Type B pancreatic cell (in vitro differentiated cells): Measurements from ENCODE around the gene GRIK1. TPM values are rescaled to one million over a fixed set of nuclear protein-coding genes. Genes with fewer than 3 reads are reported as not detected.

ENCODE experiments used
- DNase-seq: peaks from one replicate; pipeline ENCODE4 v3.0.0; 2021; ENCODE audit warnings: mixed read lengths; ENCODE audit not compliant: unreplicated experiment; ENCODE audit errors: extremely low spot score
- H3K27ac Mint-ChIP-seq: 2 replicates; pipeline ENCODE4 v1.8.0; 2021; ENCODE audit warnings: mild to moderate bottlenecking, mixed read lengths
- H3K27me3 Mint-ChIP-seq: 2 replicates; pipeline ENCODE4 v1.8.0; 2021; ENCODE audit warnings: mixed read lengths
- H3K36me3 Mint-ChIP-seq: 2 replicates; pipeline ENCODE4 v1.8.0; 2021; ENCODE audit warnings: mixed read lengths
- H3K4me1 Mint-ChIP-seq: one replicate; pipeline ENCODE4 v1.8.0; 2021; ENCODE audit warnings: mixed read lengths; ENCODE audit not compliant: unreplicated experiment
- H3K4me3 Mint-ChIP-seq: 2 replicates; pipeline ENCODE4 v1.8.0; 2021; ENCODE audit warnings: mild to moderate bottlenecking, mixed read lengths
- H3K9me3 Mint-ChIP-seq: 2 replicates; pipeline ENCODE4 v1.8.0; 2021; ENCODE audit warnings: mixed read lengths
- CTCF ChIP-seq: fragments of 200-600 bp; sonication (generic); conservative IDR thresholded peaks from 2 replicates; pipeline ENCODE4 v1.5.0; 2021; ENCODE audit warnings: antibody characterized with exemption, mild to moderate bottlenecking
- total RNA-seq: library from RNA; stranded (reverse); gene quantifications from 2 replicates; pipeline ENCODE4 v1.2.1, GENCODE V29; 2021; ENCODE audit warnings: low replicate concordance

Gene GRIK1
- total RNA-seq, 1 donor from 2014 or later: 6.1 TPM

GRCh38 chr21:29914326-29914725, 25.5 kb downstream of the GRIK1 start:
- H3K27me3 Mint-ChIP-seq: no peaks in the 10 kb centered on the region

GRCh38 chr21:29909571-29909970, 30.2 kb downstream of the GRIK1 start:
- Mint-ChIP-seq H3K4me3 (no peak overlapping the region), H3K36me3 (no peaks in the 10 kb centered on the region), H3K4me1 (no peaks in the 10 kb centered on the region), H3K27ac (no peak overlapping the region), H3K9me3 (no peaks in the 10 kb centered on the region), H3K27me3 (no peaks in the 10 kb centered on the region)
- DNase-seq: no peak
- no peak for TF ChIP-seq CTCF

More at GRCh38 chr21:29914326-29914725, 25.5 kb downstream of the GRIK1 start:
- Mint-ChIP-seq H3K4me1 (no peaks in the 10 kb centered on the region), H3K4me3 (no peak overlapping the region), H3K36me3 (no peaks in the 10 kb centered on the region), H3K9me3 (no peaks in the 10 kb centered on the region), H3K27ac (no peak overlapping the region)
- no peak for TF ChIP-seq CTCF
- DNase-seq: no peak

GRCh38 chr21:29904359-29905282, 35.2 kb downstream of the GRIK1 start:
- no peak for DNase-seq
- Mint-ChIP-seq H3K27me3 (no peaks in the 10 kb centered on the region), H3K9me3 (no peaks in the 10 kb centered on the region)

GRCh38 chr21:29896884-29897283, 42.9 kb downstream of the GRIK1 start:
- no peaks in the 10 kb centered on the region for H3K4me1 Mint-ChIP-seq
- H3K9me3 Mint-ChIP-seq: no peaks in the 10 kb centered on the region

More at GRCh38 chr21:29904359-29905282, 35.2 kb downstream of the GRIK1 start:
- no peaks in the 10 kb centered on the region for H3K36me3 Mint-ChIP-seq
- H3K27ac Mint-ChIP-seq: no peak overlapping the region
- no peak for TF ChIP-seq CTCF
- no peaks in the 10 kb centered on the region for H3K4me1 Mint-ChIP-seq
- no peak overlapping the region for H3K4me3 Mint-ChIP-seq

GRCh38 chr21:29893687-29894086, 46.1 kb downstream of the GRIK1 start:
- TF ChIP-seq CTCF: no peak

More at GRCh38 chr21:29896884-29897283, 42.9 kb downstream of the GRIK1 start:
- no peaks in the 10 kb centered on the region for H3K27me3 Mint-ChIP-seq
- no peak for TF ChIP-seq CTCF
- H3K36me3 Mint-ChIP-seq: peaks cover 3% of the 10 kb centered on the region
- no peak for DNase-seq
- no peak overlapping the region for H3K27ac Mint-ChIP-seq
- H3K4me3 Mint-ChIP-seq: no peak overlapping the region

More at GRCh38 chr21:29893687-29894086, 46.1 kb downstream of the GRIK1 start:
- Mint-ChIP-seq H3K27me3 (no peaks in the 10 kb centered on the region), H3K27ac (no peak overlapping the region), H3K4me3 (no peak overlapping the region), H3K36me3 (peaks cover 3% of the 10 kb centered on the region), H3K9me3 (no peaks in the 10 kb centered on the region), H3K4me1 (no peaks in the 10 kb centered on the region)
- DNase-seq: no peak
